Epithelial cell of proximal tubule (primary cell): ENCODE results near the gene INPP5F. TPM values are rescaled to one million over a fixed set of nuclear protein-coding genes. Genes with fewer than 3 reads are reported as not detected.

Experiments
- DNase-seq: peaks from one replicate; pipeline ENCODE4 v3.0.0-alpha.2; 2011; ENCODE audit warnings: low read depth
- H3K4me3 ChIP-seq: 2 replicates; pipeline ENCODE4 v1.5.1; 2011; ENCODE audit warnings: low read depth, mild to moderate bottlenecking, low read length
- total RNA-seq: library from RNA; depleted of rRNA; stranded (reverse); fragments of >200 nt; gene quantifications from 2 replicates; pipeline ENCODE4 v1.2.3, GENCODE V29; 2015
- TF ChIP-seq, protein P1 (sequence below): conservative IDR thresholded peaks from 2 replicates; pipeline ENCODE4 v1.5.1; 2012; ENCODE audit warnings: low read depth, mild to moderate bottlenecking, low read length

The INPP5F gene
- total RNA-seq, 1 donor from 2014 or later = 12.4 TPM

DNA sequence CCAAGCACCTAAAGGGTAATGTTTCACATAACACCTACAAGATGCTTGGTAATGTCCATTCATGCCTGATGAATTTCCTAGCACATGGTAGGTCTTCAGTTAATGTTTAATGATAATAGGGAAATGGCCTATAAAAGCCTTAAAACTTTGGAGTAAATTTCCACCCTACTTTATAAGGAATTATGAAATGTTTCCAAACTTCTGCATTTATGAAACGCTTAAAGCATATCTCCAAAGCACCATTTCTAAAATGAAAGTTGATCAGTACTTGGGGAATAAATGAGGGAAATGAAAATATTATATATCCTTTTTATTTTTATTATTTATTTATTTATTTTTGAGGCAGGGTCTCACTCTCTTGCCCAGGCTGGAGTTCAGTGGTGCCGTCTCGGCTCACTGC, 51.8 kb downstream of the INPP5F start:
- TF ChIP-seq, protein P1, sequence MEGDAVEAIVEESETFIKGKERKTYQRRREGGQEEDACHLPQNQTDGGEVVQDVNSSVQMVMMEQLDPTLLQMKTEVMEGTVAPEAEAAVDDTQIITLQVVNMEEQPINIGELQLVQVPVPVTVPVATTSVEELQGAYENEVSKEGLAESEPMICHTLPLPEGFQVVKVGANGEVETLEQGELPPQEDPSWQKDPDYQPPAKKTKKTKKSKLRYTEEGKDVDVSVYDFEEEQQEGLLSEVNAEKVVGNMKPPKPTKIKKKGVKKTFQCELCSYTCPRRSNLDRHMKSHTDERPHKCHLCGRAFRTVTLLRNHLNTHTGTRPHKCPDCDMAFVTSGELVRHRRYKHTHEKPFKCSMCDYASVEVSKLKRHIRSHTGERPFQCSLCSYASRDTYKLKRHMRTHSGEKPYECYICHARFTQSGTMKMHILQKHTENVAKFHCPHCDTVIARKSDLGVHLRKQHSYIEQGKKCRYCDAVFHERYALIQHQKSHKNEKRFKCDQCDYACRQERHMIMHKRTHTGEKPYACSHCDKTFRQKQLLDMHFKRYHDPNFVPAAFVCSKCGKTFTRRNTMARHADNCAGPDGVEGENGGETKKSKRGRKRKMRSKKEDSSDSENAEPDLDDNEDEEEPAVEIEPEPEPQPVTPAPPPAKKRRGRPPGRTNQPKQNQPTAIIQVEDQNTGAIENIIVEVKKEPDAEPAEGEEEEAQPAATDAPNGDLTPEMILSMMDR = no peak
- no peak for DNase-seq

DNA sequence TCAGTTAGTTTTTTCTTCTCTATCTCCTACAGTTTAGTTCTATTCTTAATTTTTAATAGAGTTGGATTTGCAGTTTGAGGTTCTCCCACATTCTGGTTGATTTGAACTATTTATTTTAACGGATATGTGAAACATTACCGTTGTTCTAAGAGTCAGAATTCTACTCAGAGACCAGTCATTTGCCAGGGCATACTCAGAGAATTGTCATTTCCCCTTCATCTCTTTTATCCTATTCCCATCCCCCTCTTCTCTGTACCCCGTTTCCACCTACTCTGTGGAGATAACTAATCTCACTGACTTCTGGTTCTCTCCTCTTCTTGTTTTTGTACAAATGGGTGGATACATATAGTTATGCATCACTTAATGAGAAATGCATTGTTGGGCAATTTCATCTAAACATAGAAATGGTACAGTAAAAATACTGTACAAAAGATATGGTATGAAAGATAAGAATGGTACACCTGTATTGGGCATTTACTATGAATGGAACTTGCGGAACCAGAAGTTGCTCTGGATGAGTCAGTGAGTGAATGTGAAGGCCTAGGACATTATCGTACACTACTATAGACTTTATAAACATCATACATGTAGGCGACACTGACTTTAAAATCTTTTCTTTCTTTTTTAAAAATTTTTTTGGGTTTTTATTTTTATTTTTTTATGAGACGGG, 53.1 kb downstream of the INPP5F start:
- no peak for DNase-seq
- no peak overlapping the region for H3K4me3 ChIP-seq
- TF ChIP-seq, protein P1 = no peak

More for the DNA sequence above, 51.8 kb downstream of the INPP5F start:
- H3K4me3 ChIP-seq = no peak overlapping the region

DNA sequence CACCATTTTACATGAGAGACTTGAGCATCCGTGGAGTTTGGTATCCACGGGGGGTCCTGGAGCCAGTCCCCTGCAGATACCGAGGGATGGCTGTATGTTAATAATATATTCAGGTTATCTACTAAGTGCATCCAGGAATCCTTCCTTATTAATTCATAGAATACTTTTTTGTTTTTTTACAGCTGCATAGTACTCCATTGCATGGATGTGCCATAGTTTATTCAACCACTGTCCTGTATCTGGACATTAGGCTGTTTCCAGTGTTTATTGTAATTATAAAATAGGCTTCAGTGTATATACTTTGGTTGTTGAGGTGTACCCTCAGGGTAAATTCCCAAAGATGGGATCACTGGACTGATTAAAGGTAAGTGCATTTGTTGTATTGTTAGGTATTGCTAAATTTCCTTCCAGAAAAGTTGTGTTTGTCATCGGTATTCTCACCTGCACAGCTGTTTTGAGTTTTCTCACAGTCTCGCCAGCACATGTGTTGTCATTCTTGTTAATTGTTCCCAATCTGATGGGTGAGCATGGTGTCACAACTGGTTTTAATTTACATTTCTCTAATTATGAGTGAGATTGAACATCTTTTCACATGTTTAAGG, 55.1 kb downstream of the INPP5F start:
- TF ChIP-seq, protein P1 = no peak
- DNase-seq = no peak
- no peak overlapping the region for H3K4me3 ChIP-seq

DNA sequence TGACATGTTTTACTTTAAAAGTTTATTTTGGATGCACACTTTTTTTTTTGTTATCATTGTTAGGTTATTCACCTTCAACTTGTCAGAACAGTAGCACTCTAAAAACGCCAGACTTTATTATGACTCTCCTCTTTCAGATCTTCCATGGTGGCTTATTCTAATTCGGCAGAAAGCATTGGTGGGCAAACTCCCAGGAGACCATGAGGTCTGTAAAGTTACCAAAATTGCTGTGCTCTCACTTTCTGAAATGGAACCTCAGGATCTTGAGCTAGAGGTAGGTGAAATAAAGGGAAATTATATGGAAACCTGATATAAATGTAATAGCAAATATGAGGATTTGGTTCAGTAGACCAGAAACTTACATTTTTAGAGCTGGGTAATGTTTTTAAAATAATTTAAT, 55.6 kb downstream of the INPP5F start:
- TF ChIP-seq, protein P1 = no peak
- no peak for DNase-seq
- H3K4me3 ChIP-seq = no peak overlapping the region

DNA sequence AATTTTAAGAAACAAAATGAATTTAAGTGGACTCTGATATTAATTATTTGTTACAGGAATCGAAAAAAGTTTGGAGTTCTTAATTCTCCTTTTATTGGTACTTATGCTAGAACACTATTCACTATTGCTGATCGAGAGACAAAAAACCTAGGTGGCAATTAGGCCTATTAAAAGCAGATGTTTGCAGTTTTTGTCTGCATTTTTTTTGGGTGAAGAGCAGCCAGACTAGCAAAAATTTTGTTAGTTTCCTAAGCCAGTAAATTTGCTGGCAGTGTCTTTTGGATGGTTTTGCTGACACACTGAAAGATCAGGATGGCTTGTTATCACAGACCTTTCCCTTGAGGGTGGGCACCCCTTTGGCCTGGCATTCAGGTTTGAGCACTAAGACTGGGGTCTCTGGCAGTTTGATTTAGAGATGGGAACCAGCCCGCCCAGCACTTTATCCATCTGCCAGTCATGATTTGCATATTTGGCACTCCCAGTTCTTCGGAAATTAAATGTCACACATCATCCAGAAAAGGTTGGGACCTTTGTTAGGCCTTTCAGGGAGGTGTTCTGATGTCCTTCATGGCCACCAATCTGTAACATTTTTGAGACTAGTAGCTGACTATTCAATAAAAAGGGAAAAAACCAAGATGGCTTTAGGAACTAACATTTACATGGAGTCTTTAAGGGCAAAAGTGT, 57.3 kb downstream of the INPP5F start:
- H3K4me3 ChIP-seq = no peak overlapping the region
- TF ChIP-seq, protein P1 = no peak
- DNase-seq = no peak

DNA sequence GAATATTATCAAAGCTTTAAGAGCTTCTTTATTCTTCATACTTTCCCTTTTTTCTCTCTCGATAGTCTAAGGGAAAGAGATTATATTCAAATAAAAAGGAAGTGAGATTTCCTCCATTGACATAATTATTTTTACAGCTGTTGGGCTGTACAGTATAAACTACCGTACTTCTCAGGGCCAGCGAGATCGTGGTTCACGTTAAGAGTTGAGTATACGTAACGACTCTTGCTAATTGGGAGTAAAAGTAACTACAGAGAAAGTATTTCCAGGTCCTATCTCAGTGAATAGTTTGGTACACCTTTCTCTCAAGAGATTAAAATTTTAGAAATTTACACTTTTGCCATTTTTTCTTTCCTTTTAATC, 57.8 kb downstream of the INPP5F start:
- TF ChIP-seq, protein P1 = no peak

More for the DNA sequence above, 57.8 kb downstream of the INPP5F start:
- H3K4me3 ChIP-seq = no peak overlapping the region
- DNase-seq = no peak
